Amniotic epithelial cell (primary cell): ENCODE results near the gene KCNQ5.
A peak's percentile ranks its signal among the peaks of the same experiment; 100 is the strongest.

Experiments
- DNase-seq: peaks from one replicate; pipeline ENCODE4 v3.0.0-alpha.2; 2010; ENCODE audit warnings: low read depth

Gene KCNQ5

DNA sequence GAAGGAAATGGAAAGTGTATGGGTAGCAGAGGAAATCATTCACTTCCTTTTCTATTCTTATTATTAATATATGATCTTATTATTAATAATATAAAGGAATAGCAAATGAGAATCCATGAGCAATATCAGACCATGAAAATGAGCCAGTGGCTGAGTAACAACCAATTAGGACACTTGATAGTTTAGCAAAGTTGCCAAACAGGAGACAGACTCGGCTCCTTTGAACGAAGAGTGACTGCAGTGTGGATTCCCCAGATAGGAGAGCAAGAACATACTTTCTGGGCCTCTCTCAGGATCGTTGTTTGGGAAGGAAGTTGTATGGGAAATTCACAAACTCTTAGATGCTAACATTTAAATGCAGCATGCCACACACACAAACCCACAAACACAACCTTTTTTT lies 381.4 kb downstream of the KCNQ5 start:
- DNase-seq = no peak

- no peak for DNase-seq
Observed at GRCh38 chr6:73004231-73004630, 382.4 kb downstream of the KCNQ5 start.

DNA sequence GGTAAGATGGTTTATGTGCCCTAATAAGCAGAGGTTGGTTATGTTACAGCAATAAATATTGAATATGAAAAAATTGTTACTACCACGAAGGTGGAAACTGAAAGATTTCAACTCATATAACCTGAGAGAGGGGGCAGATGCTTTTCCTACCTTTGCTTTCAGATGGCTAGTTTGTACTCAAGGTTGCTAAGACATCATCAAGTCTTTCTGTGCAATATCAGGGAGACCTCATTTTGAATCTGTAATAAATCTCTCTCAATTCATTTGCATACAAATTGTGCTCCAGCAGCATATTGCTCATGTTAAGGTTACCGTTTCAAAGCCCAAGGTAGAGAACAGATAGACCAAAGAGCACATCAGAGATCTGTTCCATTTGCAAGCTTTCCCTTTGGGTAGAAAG lies 383.0 kb downstream of the KCNQ5 start:
- DNase-seq = no peak

- DNase-seq = peak; percentile 42
Observed at GRCh38 chr6:73006146-73006545, 384.3 kb downstream of the KCNQ5 start.

GRCh38 chr6:73011945-73012344 lies 390.1 kb downstream of the KCNQ5 start:
- DNase-seq = no peak

DNA sequence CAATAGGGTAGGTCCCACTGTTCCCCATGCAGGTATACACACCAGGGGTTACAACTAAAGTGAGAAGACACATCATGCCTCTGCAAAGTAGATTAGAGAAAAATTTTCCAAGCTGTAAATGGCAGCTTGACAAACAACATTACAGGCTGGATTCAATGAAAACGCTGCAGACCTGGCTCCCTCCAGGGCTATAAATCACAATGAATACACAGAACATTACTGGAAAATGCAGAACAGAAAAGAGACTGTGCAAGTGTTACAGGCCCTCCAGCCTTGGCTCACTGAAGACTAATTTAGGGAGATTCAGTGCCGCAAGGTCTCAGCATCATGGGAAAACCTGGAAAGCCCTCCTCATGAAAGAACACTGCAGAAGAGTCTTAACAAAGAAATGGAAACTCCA lies 395.6 kb downstream of the KCNQ5 start:
- DNase-seq = no peak

DNA sequence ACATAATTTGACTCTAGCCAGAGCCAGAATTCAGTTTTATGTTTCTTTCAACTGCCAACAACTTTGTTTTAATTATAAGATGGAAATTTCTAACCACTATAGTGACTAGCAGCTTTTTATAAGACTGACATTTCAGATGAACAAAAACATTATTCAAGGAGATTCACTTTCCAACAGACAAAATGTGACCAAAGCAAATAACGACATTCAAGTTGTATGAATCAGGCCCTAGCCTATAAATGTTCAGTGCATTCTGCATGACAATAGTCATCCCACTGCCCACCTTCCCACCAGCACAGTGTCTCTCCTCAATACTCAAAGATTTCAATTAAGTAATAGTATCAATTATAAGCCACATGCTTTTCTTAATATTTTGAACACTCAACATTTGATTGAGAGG lies 402.7 kb downstream of the KCNQ5 start:
- no peak for DNase-seq

DNA sequence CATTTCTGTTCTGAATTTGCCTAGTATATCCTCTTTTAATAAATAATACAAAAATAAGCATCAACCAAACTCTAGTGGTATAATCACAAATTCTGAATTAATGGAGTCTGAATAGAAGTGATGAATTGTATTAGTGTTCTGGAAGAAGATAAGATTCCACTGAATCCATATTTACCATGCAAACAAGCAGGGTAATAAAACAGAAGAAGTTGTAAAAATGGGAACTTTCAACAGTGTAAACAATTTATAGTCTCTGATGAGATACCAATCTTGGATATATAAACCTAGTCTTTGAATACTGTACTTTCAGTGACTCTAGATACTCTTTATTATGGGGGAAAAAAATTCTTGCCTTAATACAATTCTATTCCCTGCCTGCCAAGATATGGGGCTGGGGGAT lies 405.8 kb downstream of the KCNQ5 start:
- DNase-seq = no peak

GRCh38 chr6:73028124-73028766 lies 406.4 kb downstream of the KCNQ5 start:
- DNase-seq = no peak

DNA sequence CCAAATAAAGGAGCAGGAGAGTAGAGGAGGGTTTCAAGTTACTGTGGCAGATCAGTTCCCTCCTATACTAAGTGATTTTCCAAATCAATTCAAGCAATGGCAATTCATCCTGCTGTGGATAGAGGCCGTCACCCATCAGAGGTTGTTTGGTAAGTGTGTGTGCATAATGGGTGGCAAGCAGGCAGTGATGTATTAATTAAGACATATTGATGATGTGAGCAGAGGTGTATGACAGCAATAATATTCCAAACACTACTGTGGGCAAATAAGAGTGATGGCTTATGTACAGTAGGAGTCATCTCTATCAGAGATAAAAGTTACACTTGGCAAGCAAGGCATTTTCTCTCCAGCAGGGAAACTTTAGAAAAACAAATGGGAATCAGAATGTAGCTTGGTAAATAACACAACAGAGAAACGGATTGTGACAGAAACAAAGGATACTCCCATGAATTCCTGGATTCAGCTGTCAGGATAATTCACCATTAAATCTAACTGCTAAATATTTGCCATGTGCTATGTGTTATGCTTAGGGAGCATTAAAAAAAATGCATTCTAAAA lies 407.1 kb downstream of the KCNQ5 start:
- DNase-seq = peak; percentile 29

GRCh38 chr6:73030257-73030656 lies 408.4 kb downstream of the KCNQ5 start:
- no peak for DNase-seq

GRCh38 chr6:73030791-73031782 lies 409.2 kb downstream of the KCNQ5 start:
- no peak for DNase-seq

- DNase-seq = peak; percentile 10
Observed at GRCh38 chr6:73032586-73032985, 410.7 kb downstream of the KCNQ5 start.

GRCh38 chr6:73036689-73037088 lies 414.8 kb downstream of the KCNQ5 start:
- DNase-seq = no peak

DNA sequence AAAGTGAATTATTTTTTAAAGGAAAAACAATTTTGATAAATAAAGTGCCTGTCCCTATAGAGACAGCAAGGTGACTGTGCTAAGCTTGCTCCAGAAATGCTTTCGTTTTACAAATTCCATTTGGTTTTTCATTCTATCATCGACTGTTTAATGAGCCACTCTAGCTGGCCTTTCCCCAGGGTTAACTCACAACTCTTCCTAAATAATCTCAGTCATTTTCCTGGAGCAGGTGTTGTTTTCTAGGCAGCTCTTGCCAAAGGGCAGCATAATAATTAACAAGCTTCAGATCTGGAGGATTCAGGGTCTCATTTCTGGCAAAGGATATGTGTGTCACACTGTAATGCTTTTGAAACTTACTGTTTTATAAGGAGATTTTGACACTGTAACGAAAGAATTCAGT lies 419.2 kb downstream of the KCNQ5 start:
- no peak for DNase-seq

GRCh38 chr6:73042892-73043291 lies 421.0 kb downstream of the KCNQ5 start:
- DNase-seq = no peak

DNA sequence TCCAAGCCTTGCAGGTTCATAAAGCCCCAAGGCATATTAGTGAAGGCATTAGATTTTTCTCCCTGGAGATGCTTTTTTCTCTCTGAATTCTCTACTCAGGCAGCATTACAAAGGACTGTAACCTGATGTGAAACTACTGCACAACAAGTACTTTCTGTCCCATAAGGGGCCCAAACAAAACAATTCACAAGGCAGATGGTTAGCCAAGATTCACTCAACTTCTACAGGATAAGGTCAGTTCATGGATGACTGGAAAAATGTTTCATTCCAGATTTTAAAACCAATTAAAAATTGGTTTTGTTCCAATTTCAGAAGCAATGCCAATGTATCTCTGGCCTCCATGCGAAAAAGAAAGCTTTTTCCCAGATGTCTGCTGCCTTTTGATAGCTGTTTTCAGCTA lies 421.6 kb downstream of the KCNQ5 start:
- DNase-seq = no peak

- no peak for DNase-seq
Observed at GRCh38 chr6:73045609-73046008, 423.7 kb downstream of the KCNQ5 start.

- no peak for DNase-seq
Observed at GRCh38 chr6:73047801-73048200, 425.9 kb downstream of the KCNQ5 start.

- no peak for DNase-seq
Observed at GRCh38 chr6:73049971-73050594, 428.2 kb downstream of the KCNQ5 start.

- peak; percentile 42 for DNase-seq
Observed at GRCh38 chr6:73050706-73051105, 428.8 kb downstream of the KCNQ5 start.

GRCh38 chr6:73051147-73051546 lies 429.3 kb downstream of the KCNQ5 start:
- no peak for DNase-seq

GRCh38 chr6:73054958-73055357 lies 433.1 kb downstream of the KCNQ5 start:
- DNase-seq = no peak
